GM12878 (cell line): ENCODE data around the gene AJM1. TPM values are rescaled to one million over a fixed set of nuclear protein-coding genes. Genes with fewer than 3 reads are reported as not detected.

ENCODE experiments used
- ATAC-seq: fragments of 200-7000 bp; cut with Tn5 transposase; 3 replicates; pipeline ENCODE4 v1.9.1; 2020; ENCODE audit warnings: mild to moderate bottlenecking, moderate library complexity
- BruUV-seq: library from RNA; stranded (reverse); fragments of 400-500 nt; replicated peaks from 2 replicates; lab custom pipeline; 2021; lab: Mats Ljungman, UMichigan
- CTCF ChIA-PET: fragments of 300-600 bp; sonication (Branson Sonifier 250); formaldehyde crosslinking; extraction: SDS; loops from one replicate; lab custom pipeline; 2021; ENCODE audit warnings: inconsistent platforms; lab: Yijun Ruan, JAX
- POLR2A ChIA-PET: fragments of 350-600 bp; formaldehyde crosslinking; extraction: SDS; loops from one replicate; lab custom pipeline; 2021; ENCODE audit warnings: inconsistent platforms; lab: Charles Lee
- RAD21 ChIA-PET: fragments of 300-600 bp; sonication (Branson Sonifier 250); formaldehyde crosslinking; loops from one replicate; lab custom pipeline; 2023; ENCODE audit warnings: antibody characterized with exemption; ENCODE audit not compliant: unreplicated experiment; lab: Charles Lee
- SMC1A ChIA-PET: fragments of 300-600 bp; sonication (Branson Sonifier 250); formaldehyde crosslinking; loops from one replicate; lab custom pipeline; 2023; ENCODE audit not compliant: unreplicated experiment, uncharacterized antibody; lab: Charles Lee
- DNase-seq: peaks from one replicate; pipeline ENCODE4 v3.0.0-alpha.2; 2011; ENCODE audit warnings: low read depth, low spot score
- FAIRE-seq: peaks from 3 replicates; lab custom pipeline; 2011; peaks lifted over from hg19 to GRCh38; lab: Jason Lieb, UNC
- H2AFZ ChIP-seq: 2 replicates; pipeline ENCODE4 v1.6.0; 2011; ENCODE audit warnings: low read depth, low read length, control low read depth; ENCODE audit not compliant: control insufficient read depth
- H3K27ac ChIP-seq: 2 replicates; pipeline ENCODE4 v1.5.1; 2011; ENCODE audit warnings: control low read depth; ENCODE audit not compliant: control insufficient read depth, insufficient read depth
- H3K27me3 ChIP-seq, 2 experiments: replicated peaks in 1 of 2; 2 replicates each; pipeline versions ENCODE4 v1.6.0 to v1.6.1; 2011; ENCODE audit warnings: low read length in 1 of 2; ENCODE audit not compliant: control insufficient read depth in 2 of 2, insufficient read depth in 2 of 2
- H3K36me3 ChIP-seq, 2 experiments: 2 replicates each; pipeline ENCODE4 v1.5.1; 2011; ENCODE audit warnings: low read length in 1 of 2; ENCODE audit not compliant: control insufficient read depth in 2 of 2, insufficient read depth in 2 of 2
- H3K4me1 ChIP-seq: 2 replicates; pipeline ENCODE4 v1.6.1; 2011; ENCODE audit warnings: mild to moderate bottlenecking, low read length, moderate library complexity, mixed read lengths; ENCODE audit not compliant: control insufficient read depth, insufficient read depth
- H3K4me2 ChIP-seq: 2 replicates; pipeline ENCODE4 v1.6.0; 2011; ENCODE audit warnings: control low read depth; ENCODE audit not compliant: control insufficient read depth, insufficient read depth
- H3K4me3 ChIP-seq: fragments of 200-600 bp; sonication (generic); 2 replicates; pipeline ENCODE4 v1.5.1; 2016
- H3K79me2 ChIP-seq: 2 replicates; pipeline ENCODE4 v1.6.0; 2011; ENCODE audit warnings: low read length; ENCODE audit not compliant: control insufficient read depth, insufficient read depth
- H3K9ac ChIP-seq: 2 replicates; pipeline ENCODE4 v1.8.0; 2011; ENCODE audit warnings: low read length, control low read depth, mixed read lengths; ENCODE audit not compliant: control insufficient read depth, insufficient read depth
- H3K9me3 ChIP-seq: replicated peaks from 3 replicates; pipeline ENCODE4 v1.5.1; 2011; ENCODE audit warnings: mild to moderate bottlenecking, low read length; ENCODE audit not compliant: control insufficient read depth, insufficient read depth
- H4K20me1 ChIP-seq: 2 replicates; pipeline ENCODE4 v1.6.0; 2011; ENCODE audit not compliant: control insufficient read depth, insufficient read depth
- BACH1 ChIP-seq: fragments of 450-650 bp; IDR thresholded peaks from 2 replicates; pipeline ENCODE4 v1.6.1; 2017; ENCODE audit warnings: mild to moderate bottlenecking, borderline replicate concordance
- NFXL1 ChIP-seq: fragments of 450-650 bp; IDR thresholded peaks from 2 replicates; pipeline ENCODE4 v1.6.1; 2017; ENCODE audit warnings: antibody characterized with exemption, mild to moderate bottlenecking, borderline replicate concordance
- POLR2A ChIP-seq: IDR thresholded peaks from 2 replicates; pipeline ENCODE4 v1.6.1; 2011; ENCODE audit warnings: low read depth, mild to moderate bottlenecking, low read length
- WGBS: methylation state at CpG from one replicate; pipeline ENCODE4 v1.1.6; 2016; ENCODE audit warnings: low lambda C conversion rate; ENCODE audit not compliant: insufficient replicate concordance, insufficient coverage; ENCODE audit errors: missing lambda C conversion rate; 5-methylcytosine and 5-hydroxymethylcytosine counted together
- in situ Hi-C: fragments of 300-500 bp; cut with MboI; formaldehyde crosslinking; loops from 9 replicates; pipeline ENCODE4 v1.14.3; 2018; ENCODE audit warnings: mixed read lengths
- intact Hi-C: fragments of 100-400 bp; cut with micrococcal nuclease; formaldehyde crosslinking; loops from one replicate; pipeline ENCODE4 v1.14.2; 2022; ENCODE audit not compliant: unreplicated experiment
- polyA plus RNA-seq, 11 experiments: library from polyadenylated mRNA; depleted of rRNA in 4 of 11; unstranded in 6 of 11; stranded (reverse) in 5 of 11; fragments of >200 nt; fragmentation: Nextera tagmentation in 4 of 11; fragmentation: Illumina TruSeq in 1 of 11; extraction: Ambion mirVana in 4 of 11; extraction: Trizol in 1 of 11; gene quantifications; 1 replicate in 1 of 11; 2 replicates in 10 of 11; pipeline versions ENCODE4 v1.2.1 to v1.2.3, GENCODE V29; 2011 to 2016; ENCODE audit warnings: inconsistent platforms in 2 of 11, missing spikeins in 2 of 11, low read depth in 1 of 11
- total RNA-seq, 4 experiments: library from RNA; depleted of rRNA in 3 of 4; stranded (reverse); fragments of >200 nt in 3 of 4; fragmentation: Illumina TruSeq in 1 of 4; extraction: Trizol in 1 of 4; gene quantifications; 2 replicates each; pipeline versions ENCODE4 v1.2.1 to v1.2.3, GENCODE V29; 2013 to 2021
- TF ChIP-seq, protein P1 (sequence below): fragments of 450-650 bp; IDR thresholded peaks from 2 replicates; pipeline ENCODE4 v1.6.1; 2017; ENCODE audit warnings: mild to moderate bottlenecking, low read depth, inconsistent platforms; ENCODE audit not compliant: poor library complexity, severe bottlenecking
- TF ChIP-seq, protein P2 (sequence below): IDR thresholded peaks from 2 replicates; pipeline ENCODE4 v1.6.1; 2011; ENCODE audit warnings: low read depth, low read length, improper control_type of control experiment, borderline replicate concordance

Gene AJM1
- total and polyA plus RNA-seq, 10 of the 15 experiments (the other 5 are each of a cell fraction or from before 2014, with no cell fraction given) = 0.06 to 2.5 (median 1.0) TPM; not detected in 2

DNA sequence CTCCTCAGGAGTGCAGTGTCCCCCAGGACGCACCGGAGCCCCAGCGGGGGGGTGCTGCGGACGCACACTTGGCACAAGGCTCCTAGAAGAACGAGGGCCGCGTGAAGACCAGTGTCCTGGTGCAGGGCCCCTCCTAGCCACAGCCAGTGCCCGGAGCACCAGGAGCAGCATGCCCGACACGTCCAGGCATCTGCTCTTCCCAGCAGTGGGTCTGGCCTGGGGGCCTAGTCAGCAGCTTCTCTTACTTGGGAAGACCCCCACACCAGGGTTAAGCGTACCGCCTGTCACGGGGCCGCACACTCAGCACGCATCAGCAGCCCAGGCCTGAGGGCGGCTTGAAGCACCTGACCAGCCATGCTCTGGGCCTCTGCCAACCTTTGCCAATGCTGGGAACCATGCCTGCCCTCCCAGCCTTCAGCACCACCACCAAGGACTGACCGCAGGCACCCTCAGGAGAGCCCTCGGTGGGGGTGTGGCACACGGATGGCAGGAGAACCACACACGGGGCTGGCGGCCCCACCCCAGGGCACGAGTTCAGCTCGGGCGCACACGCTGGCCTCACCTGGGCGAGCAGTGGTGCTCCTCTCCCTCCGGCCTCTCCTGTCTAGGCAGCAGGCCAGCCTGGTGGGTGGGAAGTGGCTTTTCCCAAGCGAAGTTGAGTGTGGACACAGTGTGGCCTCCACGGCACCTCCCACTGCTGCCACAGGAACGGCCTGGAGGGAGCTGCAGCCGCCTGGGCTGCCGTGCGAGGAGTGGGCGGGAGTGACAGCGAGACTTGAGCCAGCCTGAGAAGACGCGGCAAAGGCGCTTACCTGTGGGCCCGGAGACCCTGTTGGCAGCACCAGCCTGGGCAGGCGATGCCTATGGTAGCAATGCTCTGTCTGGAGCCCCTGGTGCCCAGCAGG, 12.0 kb upstream of the AJM1 start:
- TF ChIP-seq, protein P1, sequence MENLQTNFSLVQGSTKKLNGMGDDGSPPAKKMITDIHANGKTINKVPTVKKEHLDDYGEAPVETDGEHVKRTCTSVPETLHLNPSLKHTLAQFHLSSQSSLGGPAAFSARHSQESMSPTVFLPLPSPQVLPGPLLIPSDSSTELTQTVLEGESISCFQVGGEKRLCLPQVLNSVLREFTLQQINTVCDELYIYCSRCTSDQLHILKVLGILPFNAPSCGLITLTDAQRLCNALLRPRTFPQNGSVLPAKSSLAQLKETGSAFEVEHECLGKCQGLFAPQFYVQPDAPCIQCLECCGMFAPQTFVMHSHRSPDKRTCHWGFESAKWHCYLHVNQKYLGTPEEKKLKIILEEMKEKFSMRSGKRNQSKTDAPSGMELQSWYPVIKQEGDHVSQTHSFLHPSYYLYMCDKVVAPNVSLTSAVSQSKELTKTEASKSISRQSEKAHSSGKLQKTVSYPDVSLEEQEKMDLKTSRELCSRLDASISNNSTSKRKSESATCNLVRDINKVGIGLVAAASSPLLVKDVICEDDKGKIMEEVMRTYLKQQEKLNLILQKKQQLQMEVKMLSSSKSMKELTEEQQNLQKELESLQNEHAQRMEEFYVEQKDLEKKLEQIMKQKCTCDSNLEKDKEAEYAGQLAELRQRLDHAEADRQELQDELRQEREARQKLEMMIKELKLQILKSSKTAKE = no peak
- TF ChIP-seq, protein P2, sequence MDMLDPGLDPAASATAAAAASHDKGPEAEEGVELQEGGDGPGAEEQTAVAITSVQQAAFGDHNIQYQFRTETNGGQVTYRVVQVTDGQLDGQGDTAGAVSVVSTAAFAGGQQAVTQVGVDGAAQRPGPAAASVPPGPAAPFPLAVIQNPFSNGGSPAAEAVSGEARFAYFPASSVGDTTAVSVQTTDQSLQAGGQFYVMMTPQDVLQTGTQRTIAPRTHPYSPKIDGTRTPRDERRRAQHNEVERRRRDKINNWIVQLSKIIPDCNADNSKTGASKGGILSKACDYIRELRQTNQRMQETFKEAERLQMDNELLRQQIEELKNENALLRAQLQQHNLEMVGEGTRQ = no peak
- TF ChIP-seq NFXL1 (no peak), BACH1 (no peak), POLR2A (peak; percentile 38; the same call in 1 of the 2 replicates)
- Histone ChIP-seq H3K4me1 (no peaks in the 10 kb centered on the region), H3K9ac (no peak overlapping the region), H3K27me3 (no peaks in the 10 kb centered on the region), H3K4me2 (no peak overlapping the region), H2AFZ (no peak overlapping the region), H3K36me3 (peaks cover 8 to 12% of the 10 kb centered on the region in 2 experiments), H3K9me3 (no peaks in the 10 kb centered on the region), H3K79me2 (no peaks in the 10 kb centered on the region), H4K20me1 (no peaks in the 10 kb centered on the region), H3K4me3 (no peak overlapping the region), H3K27ac (no peak overlapping the region)
- DNase-seq (no peak), ATAC-seq (no peak), FAIRE-seq (no peak)
- RAD21 ChIA-PET = no interaction called here
- SMC1A ChIA-PET = no interaction called here
- intact Hi-C loops = no loop called here
- POLR2A ChIA-PET = no interaction called here
- CTCF ChIA-PET = no interaction called here
- WGBS = 95% methylated on average over 39 of the region's 41 CpGs
- no TSS peak for BruUV-seq
- in situ Hi-C loops = no loop called here
